ENCODE data around the gene AP2A2.

Gene AP2A2

GRCh38 chr11:1017269-1018005 is 91.8 kb downstream of the AP2A2 start:
- DNase-seq = no peak

DNA sequence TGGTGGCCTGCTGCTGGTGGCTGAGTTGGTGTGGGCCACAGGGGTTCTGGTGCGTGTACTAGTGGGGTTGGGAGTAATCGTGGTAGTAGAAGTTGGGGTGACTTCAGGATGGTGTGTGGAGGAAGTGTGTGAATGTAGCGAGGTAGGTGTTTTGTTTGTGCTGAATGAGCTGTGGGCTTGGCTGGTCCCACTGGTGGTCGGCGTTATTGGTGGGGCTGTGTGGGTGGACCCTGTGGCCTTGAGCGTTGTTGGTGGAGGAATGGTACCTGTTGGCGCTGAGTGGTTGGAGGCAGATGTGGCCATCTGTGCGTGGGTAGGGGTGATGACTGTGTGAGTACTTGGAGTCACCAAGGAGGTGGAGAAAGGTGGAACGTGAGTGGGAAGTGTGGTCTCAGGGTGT is 92.4 kb downstream of the AP2A2 start:
- DNase-seq = no peak

DNA sequence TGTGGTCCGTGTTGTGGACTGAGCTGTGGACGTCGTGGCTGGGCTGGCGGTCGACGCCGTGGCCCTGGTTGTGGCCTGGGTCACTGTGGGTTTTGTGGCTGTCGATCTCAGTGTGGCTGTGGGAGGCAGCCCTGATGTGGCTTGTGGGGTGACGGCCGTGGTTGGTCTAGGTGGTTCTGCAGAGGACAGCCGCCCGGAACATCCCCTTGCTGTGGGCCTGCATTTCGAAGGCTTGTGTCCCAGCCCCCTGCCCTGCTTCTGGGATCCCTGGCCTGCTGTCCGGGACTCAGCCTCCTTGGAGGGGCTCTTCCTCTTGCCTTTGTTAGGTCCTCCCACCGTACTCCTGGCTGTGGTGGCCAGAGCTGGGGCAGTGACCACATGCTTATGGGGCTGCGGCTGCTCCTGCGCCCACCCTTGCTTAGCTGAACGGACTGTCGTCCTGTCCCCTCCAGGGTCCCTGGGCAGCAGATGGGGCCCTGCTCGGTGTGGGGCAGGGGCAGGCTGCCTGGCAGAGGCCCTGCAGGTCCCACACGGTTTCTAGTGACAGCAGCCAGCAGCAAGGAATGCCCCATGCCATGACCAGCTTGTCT is 93.7 kb downstream of the AP2A2 start:
- DNase-seq = no peak

DNA sequence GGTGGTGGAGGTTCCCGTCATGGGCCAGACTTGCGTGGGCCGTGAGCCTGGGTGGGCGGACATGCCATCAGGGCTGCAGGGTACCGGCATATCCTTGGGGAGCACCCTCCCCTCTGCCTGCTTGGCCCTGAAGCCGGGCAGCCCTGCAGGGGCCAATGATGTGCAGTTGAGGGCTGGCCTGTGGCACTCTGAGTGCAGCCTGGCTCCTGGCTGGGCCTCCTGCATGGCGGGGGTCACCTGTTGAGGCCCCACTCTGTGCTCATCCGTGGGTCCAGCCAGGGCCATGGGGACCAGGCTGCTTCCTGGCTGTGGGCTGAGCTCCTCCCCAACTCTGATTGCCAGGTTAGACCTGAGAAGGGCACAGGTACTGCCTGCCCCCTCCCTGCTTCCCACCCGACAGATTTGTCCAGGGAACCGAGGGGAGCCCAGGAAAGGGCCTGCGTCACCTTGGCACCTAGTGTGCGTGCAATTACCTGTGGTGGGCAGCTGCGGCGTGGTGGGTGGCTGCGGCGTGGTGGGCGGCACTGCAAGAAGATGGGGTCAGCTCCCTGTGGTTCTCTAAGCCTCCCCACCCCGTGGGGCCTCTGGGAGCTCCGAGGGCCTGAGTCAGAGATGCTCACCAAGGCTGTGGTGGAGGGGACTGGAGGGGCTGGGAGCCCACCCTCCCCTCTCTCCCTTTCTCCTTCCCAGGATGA is 94.7 kb downstream of the AP2A2 start:
- no peak for DNase-seq

GRCh38 chr11:1022411-1022810 is 96.7 kb downstream of the AP2A2 start:
- no peak for DNase-seq

DNA sequence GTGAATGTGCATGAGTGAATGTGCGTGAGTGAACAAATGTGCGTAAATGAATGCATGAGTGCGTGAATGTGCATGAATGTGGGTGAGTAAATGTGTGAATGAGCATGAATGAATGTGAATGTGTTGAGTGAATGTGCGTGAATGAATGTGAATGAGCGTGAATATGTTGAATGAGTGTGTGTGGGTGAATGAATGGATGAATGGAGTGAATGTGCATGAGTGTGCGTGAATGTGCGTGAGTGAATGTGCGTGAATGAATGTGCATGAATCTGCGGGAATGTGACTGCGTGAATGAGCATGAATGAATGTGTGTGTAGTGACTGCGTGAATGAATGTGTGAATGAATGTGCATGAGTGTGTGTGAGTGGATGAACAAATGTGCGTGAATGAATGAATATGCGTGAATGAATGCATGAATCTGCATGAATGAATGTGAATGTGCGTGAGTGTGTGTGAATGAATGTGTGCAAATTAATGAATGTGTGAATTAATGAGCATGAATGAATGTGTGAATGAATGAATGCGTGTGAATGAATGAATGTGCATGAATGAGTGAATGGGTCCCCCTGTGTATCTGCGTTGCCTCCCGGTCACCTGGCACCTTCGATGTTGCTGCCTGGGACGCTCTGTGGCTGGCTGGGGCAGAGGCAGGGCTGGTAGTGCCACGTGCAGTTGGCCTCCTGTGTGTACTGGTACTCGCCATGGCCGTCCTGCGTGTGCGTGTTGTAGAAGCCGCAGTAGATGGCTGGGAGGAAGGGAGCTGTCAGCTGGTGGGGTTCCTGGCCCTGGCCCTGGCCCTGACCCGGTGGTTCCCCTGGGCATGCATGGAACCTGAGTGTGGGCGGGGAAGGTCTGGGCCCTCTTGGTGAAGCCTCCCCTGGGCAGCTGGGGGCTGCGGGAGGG is 97.5 kb downstream of the AP2A2 start:
- no peak for DNase-seq

GRCh38 chr11:1023811-1024596 is 98.3 kb downstream of the AP2A2 start:
- no peak for DNase-seq

GRCh38 chr11:1024597-1025409 is 99.1 kb downstream of the AP2A2 start:
- no peak for DNase-seq

DNA sequence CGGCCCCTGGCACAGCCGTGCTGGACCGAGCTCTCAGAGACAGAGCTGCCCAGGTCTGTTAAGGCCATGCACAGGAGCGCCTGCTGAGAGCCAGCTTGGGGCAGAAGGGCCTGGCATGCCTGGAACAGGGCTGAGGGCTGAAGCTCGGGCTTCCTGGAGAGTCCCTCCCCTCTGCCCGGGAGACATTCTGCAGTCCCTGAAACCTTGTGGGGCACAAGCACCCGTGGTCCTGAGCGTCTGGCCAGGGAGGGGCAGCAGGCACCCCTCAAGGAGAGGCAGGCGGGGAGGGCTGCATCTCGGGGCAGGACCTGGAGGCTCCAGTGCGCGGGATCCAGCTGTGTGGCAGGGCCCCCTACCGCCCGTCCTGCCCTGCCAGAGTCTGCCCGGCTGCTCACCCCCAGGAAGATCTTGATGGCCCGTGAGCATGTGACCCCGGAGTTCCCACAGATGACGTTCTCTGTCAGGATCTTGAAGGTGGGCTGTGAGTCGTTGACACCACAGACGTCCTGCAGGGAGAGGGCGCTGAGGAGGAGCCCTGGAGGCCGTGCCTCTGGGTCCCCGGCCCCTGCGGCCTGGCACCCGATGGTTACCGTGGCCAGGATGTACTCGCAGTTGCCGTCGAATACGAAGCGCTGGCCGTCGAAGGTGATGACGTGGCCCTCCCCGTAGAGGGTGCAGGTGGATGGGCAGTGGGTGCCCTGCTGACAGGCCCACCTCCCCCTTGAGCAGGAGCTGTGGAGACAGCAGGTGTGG is 99.9 kb downstream of the AP2A2 start:
- no peak for DNase-seq

DNA sequence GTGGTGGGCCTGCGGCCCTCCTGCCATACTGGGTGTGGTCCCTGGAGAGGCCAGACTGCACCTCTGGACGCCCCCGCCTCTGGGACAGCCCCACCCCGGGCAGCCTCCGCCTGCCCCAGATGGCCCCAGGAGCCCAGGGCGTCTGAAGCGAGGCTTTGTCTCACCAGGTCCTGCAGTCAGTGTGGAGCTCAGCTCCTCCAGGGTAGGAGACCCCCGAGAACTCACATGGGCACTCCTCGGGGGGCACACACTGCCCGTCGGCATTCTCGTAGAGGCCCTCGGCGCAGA is 100.4 kb downstream of the AP2A2 start:
- no peak for DNase-seq

DNA sequence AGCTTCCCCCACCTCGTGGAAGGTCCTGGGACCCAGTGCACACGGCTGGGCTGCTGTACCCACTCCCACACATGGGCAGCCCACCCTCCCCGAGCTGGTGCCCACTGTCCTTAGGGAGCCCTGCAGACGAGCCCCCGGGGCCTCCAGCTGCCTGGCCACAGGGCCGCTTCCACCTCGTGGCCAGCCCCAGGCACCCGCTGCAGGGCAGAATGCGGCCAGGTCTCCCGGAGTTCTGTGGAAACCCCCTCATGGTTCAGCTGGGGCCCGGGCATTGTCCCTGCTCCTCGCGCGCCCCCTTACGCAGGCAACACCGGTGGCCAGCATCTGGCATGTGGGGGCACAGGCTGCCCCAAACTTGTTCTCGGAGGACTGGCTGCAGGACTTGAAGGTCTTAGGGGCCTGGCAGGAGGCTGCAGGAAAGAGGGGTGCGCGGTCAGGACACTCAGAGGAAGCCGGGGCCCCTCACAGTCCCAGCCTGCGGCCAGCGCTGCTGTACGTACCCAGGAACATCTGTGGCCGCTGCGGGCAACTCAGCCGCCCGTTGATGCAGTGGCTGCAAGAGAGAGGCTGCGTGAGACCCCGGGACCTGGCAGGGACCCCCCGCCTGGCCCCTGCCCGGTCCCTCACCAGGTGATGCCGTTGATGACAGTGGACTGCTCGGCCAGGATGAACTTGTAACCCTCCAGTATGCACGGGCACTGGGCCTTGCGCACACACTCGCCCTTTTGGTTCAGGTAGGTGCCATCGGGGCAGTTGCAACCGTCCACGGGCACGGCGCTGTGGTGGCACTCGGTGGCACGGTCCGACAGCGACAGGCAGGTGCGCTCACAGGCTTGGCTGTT is 101.2 kb downstream of the AP2A2 start:
- no peak for DNase-seq

GRCh38 chr11:1027483-1028290 is 102.0 kb downstream of the AP2A2 start:
- DNase-seq = no peak

DNA sequence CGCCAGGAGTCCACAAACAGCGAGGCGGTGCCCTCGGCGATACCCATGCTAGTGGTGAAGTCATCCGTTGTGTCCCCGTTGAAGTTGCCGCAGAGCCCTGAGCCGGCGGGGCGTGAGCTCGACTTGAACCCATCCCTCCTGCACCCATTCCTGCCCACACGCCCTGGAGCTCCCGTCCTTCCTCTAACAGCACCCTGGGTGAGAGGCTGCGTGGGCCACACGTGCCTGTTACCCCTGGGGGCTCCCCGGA is 102.5 kb downstream of the AP2A2 start:
- DNase-seq = no peak

GRCh38 chr11:1028616-1029015 is 102.9 kb downstream of the AP2A2 start:
- DNase-seq = no peak

GRCh38 chr11:1029051-1029450 is 103.4 kb downstream of the AP2A2 start:
- DNase-seq = no peak

- no peak for DNase-seq
Observed at GRCh38 chr11:1029654-1030053, 104.0 kb downstream of the AP2A2 start.

- DNase-seq = no peak
Observed at GRCh38 chr11:1030086-1030485, 104.4 kb downstream of the AP2A2 start.

DNA sequence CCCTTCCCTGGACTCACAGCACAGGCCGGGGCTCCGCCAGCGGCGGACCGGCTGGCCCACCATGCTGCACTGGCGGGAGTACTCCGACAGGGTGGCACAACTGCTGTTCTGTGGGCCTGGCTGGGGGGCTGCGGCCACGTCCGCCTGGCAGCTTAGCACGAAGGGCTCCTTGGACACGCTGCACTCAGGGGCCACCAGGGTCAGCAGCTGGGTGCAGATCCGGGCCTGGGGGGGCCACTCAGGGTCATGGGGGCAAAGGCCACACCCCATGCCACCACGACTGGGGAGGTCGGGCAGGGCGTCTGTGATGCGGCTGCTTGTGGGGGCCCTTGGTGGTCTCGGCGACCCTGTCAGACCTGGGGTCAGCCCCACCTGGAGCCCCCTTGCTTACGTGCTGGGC is 104.9 kb downstream of the AP2A2 start:
- DNase-seq = no peak

DNA sequence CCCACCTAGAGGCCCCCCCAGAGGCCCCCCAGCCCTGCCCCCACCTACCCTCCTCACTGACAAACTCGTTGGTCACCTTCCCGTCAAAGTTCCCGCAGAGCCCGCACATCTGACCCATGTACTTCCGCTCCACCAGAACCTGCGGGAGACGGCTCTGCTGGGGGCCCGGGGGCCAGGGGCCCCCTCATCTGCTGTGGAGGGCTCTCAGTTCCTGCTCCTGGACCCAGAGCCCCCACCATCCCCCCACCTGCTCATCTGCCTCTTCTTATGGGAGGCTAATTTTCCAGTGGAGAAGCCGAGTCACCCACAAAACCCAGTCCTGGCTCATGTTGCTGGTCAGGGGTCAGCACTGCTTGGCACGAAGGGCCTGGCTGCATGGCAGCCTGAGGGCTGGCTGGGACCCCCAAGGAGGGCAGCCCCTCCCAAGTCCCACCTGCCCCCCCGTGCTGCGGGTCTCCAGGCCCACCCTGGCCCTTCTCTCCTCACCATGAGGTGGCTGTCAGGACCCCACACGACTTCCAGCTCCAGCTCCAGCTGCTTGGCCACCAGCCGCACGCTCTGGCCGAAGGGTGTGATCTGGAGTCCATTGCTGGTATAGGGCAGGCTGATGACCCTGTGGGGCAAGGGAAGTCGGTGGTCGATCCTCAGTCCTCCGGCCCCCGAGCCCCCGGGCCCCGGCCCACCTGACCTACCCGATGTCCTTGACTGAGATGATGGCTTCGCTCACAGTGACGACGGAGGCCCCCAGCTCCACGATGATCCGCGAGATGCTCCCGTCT is 105.6 kb downstream of the AP2A2 start:
- DNase-seq = no peak
